ENCODE measurements around the gene LSS.

- TF ChIP-seq POLR2A (IDR thresholded peaks at IDR 0.05) (no peak), CTCF (IDR thresholded peaks at IDR 0.05) (peak in 3 of 4 experiments; percentile 21 to 74 (median 35)), EP300 (IDR thresholded peaks at IDR 0.05) (no peak)
Measured at GRCh38 chr21:46229133-46229922, 754 bp upstream of the LSS start.
